ENCODE data around the gene CHGA.

Gene CHGA

DNA sequence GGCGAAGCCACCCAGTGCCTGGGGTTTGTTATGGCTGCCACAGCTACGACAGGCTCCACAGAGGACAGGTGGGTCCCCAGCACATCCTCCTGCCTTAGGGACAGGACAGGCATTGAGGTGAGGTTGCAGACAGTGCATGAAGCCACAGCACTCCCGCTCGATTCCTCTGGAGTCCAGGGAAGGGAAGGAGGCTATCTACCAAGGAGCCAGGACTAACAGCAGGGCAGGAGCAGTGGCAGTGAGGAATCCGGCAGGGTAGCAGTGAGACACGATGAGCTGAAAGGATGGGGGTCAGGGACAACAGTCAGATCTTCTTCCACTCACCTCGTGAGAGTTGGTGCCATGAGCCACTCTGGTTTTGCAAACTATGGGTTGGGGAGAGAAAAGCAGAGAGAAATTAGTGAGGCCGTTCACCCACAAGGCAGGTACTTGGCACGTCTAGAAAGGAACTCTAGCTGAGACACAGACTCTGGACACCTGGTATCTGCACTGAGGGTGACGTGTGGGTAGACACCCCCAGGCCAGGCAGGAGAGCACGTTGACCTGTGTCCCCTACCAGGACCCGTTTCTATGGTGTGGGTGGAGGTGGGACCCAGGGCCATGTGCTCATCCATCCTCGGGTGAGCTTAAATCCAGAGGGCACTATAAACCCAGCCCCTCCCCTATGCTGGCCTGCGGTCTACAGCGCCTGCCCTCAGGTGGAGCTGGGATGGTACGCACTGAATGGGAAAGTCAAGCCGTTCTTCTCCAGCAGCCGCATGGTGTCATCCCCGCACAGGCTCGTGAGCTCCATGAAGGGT is 39.3 kb downstream of the CHGA start:
- in situ Hi-C loops (cut with HindIII; ENCODE audit: low sequenced_read_pairs), result no loop called here
- TF ChIP-seq, protein P1, sequence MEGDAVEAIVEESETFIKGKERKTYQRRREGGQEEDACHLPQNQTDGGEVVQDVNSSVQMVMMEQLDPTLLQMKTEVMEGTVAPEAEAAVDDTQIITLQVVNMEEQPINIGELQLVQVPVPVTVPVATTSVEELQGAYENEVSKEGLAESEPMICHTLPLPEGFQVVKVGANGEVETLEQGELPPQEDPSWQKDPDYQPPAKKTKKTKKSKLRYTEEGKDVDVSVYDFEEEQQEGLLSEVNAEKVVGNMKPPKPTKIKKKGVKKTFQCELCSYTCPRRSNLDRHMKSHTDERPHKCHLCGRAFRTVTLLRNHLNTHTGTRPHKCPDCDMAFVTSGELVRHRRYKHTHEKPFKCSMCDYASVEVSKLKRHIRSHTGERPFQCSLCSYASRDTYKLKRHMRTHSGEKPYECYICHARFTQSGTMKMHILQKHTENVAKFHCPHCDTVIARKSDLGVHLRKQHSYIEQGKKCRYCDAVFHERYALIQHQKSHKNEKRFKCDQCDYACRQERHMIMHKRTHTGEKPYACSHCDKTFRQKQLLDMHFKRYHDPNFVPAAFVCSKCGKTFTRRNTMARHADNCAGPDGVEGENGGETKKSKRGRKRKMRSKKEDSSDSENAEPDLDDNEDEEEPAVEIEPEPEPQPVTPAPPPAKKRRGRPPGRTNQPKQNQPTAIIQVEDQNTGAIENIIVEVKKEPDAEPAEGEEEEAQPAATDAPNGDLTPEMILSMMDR (IDR thresholded peaks at IDR 0.05; ENCODE audit: low read depth, low read length), result no peak
- no peak overlapping the region for H3K4me3 ChIP-seq (ENCODE audit: low read depth, low read length)
- DNase-seq (ENCODE audit: low read depth, low spot score), result no peak

DNA sequence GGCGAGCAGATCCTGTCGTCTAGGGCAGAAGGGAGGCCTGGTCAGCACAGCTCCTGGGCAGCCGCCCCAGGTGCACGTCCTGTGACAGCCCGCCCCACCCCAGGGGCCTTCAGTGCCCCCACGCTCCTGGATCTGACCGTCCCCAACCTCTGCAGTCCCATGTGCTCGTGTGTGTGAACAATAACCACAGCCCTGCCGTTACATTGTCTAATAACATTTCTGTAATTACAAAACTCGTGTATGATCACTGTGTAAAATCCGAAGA is 39.8 kb downstream of the CHGA start:
- no peak for DNase-seq (ENCODE audit: low read depth, low spot score)
- TF ChIP-seq, protein P1 (IDR thresholded peaks at IDR 0.05; ENCODE audit: low read depth, low read length), result no peak
- no peak overlapping the region for H3K4me3 ChIP-seq (ENCODE audit: low read depth, low read length)
- in situ Hi-C loops (cut with HindIII; ENCODE audit: low sequenced_read_pairs), result no loop called here

DNA sequence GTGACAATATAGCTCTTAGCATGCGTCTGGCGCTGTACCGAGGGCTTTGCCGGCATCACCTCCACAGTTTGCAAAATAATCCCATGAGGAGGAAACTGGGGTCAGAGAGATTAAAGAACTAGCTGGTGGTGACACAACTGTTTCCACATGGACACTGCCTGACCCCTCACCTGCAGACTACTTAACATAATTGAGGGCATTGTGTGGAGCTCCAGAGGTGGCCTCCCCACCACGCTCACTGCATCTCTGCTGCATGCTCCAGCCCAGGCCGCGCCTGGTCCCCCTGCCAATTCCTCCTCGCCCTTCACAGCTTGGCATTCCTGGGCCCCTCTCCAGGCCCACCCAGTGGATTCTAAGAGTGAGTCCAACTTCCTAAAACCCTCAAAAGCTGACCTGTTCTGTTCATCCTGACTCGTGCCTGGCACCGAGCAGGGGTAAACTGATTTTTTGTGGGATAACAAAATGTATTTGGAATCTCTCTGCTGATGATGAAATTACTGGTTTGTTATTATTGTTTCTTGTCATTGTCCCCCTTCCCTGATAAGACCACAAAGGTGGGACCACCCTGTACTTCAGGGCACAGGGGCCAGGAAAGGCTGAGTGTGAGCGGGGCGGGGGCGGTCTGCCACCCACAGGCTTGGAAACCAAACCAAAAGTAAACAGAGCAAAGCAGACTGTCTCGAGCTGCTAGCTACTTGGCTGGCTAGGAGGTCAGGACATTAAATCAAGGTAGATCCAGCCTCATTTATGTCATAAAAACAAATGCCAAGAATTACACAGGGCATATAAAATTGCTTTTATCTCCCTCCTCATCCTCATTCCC is 40.6 kb downstream of the CHGA start:
- in situ Hi-C loops (cut with HindIII; ENCODE audit: low sequenced_read_pairs), result no loop called here
- no peak overlapping the region for H3K4me3 ChIP-seq (ENCODE audit: low read depth, low read length)
- peak; percentile 14 for DNase-seq (ENCODE audit: low read depth, low spot score)
- TF ChIP-seq, protein P1 (IDR thresholded peaks at IDR 0.05; ENCODE audit: low read depth, low read length), result no peak

DNA sequence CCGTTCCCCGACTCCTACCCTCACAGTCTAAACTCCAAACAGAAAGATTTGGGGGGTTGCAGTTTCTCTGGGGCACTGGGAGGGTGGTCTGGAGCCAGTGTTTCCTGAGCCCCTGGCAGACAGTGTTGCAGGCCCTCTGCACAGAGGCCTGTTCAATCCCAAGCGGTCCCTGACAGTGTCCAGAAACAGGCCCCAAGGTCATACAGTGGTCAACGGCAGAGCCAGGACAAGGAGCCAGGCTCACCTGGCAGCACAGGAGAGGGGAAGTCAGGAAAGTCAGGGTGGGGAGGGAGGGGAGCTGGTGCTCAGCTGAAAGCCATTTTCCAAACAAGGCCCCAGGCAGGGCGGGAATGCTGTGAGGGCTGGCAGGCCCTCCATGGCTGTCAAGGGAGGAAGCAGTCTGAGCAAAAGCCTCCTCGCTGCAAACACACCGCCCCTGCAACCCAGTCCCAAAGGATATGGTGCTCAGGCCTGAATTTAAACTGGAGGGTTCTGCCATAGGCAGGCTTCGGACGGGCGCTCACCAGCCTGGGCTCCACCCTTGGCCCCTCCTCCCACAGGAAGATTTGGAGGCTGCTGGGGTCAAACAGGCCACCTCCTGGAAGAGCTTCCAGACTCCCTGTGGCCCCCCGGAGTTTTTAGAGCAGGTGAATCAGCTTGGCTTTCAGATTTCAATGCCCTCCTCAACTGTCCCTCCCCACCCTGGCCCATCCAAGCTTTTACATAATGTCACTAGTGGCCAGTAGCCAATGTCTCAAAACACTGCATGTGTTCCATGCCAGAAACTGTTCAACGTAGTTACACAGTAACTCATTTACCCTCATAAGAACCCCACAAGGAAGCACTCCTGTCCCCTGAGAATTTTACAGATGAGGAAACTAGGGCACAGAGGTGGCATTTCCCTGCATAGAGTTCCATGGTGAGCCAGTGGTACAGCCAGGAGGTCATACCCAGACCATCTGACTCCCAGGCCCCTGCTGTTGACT is 41.5 kb downstream of the CHGA start:
- no peak for DNase-seq (ENCODE audit: low read depth, low spot score)
- in situ Hi-C loops (cut with HindIII; ENCODE audit: low sequenced_read_pairs), result no loop called here
- H3K4me3 ChIP-seq (ENCODE audit: low read depth, low read length), result no peak overlapping the region
- TF ChIP-seq, protein P1 (IDR thresholded peaks at IDR 0.05; ENCODE audit: low read depth, low read length), result no peak

DNA sequence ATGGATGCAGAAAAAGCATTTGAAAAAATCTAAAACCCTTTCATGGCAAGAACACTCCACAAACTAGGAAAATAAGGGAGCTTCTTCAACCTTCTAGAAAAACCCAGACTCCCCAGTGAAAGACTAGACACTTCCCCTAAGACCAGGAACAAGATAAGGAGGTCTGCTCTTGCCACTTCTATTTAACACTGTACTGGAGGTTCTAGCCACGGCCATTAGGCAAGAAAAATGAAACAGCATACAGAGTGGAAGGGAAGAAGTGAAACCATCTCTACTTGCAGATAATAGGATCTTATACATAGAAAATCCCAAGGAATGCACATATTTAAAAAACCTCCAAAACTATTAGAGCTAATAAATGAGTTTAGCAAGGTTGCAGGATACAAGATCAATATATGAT is 42.3 kb downstream of the CHGA start:
- no peak for DNase-seq (ENCODE audit: low read depth, low spot score)
- in situ Hi-C loops (cut with HindIII; ENCODE audit: low sequenced_read_pairs), result no loop called here
- TF ChIP-seq, protein P1 (IDR thresholded peaks at IDR 0.05; ENCODE audit: low read depth, low read length), result no peak
- no peak overlapping the region for H3K4me3 ChIP-seq (ENCODE audit: low read depth, low read length)

DNA sequence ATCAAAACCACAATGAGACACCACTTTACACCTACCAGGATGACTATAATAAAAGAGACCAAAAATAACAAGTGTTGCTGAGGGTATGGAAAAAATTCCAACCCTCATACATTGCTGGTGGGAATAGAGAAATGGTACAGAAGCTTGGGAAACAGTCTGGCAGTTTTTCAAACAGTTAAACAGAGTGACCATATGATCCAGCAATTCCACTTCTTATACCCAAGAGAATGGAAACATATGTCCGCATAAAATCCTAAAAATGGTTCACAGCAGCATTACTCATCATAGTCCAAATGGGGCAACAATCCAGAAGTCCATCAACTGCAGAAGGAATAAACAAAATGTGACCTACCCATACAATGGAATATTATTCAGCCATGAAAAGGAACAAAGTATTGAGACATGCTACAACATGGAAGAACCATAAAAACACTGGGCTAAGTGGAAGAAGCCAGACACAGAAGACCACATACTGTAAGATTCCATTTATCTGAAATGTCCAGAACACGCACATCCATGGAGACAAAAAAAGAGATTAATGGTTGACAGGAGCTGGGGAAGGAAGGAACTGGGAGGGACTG is 44.5 kb downstream of the CHGA start:
- TF ChIP-seq, protein P1 (IDR thresholded peaks at IDR 0.05; ENCODE audit: low read depth, low read length), result no peak
- in situ Hi-C loops (cut with HindIII; ENCODE audit: low sequenced_read_pairs), result no loop called here
- no peak for DNase-seq (ENCODE audit: low read depth, low spot score)
- no peak overlapping the region for H3K4me3 ChIP-seq (ENCODE audit: low read depth, low read length)
